HepG2 (cell line): ENCODE results near the gene ERP27. TPM values are rescaled to one million over a fixed set of nuclear protein-coding genes. Genes with fewer than 3 reads are reported as not detected.

Source experiments
- ATAC-seq: fragments of 200-7000 bp; cut with Tn5 transposase; 3 replicates; pipeline ENCODE4 v1.9.1; 2020; ENCODE audit warnings: mild to moderate bottlenecking, moderate library complexity
- BruUV-seq: library from RNA; stranded (reverse); fragments of 400-500 nt; replicated peaks from 2 replicates; lab custom pipeline; 2021; lab: Mats Ljungman, UMichigan
- CTCF ChIA-PET: fragments of 300-600 bp; formaldehyde crosslinking; extraction: SDS; loops from one replicate; lab custom pipeline; 2021; ENCODE audit warnings: low total read pairs, inconsistent platforms, low intra/inter-chr PET ratio; lab: Yijun Ruan, JAX
- POLR2A ChIA-PET: fragments of 350-600 bp; sonication (Branson Sonifier 250); formaldehyde crosslinking; loops from one replicate; lab custom pipeline; 2020; ENCODE audit warnings: antibody characterized with exemption, inconsistent platforms; lab: Yijun Ruan, JAX
- DNase-seq: peaks from one replicate; pipeline ENCODE4 v3.0.0-alpha.2; 2015; ENCODE audit warnings: low spot score
- FAIRE-seq: peaks from 3 replicates; lab custom pipeline; 2011; peaks lifted over from hg19 to GRCh38; lab: Jason Lieb, UNC
- H2AFZ ChIP-seq: one replicate; pipeline ENCODE4 v1.6.1; 2011; ENCODE audit warnings: low read length, inconsistent platforms
- H3K27ac ChIP-seq: fragments of 300-600 bp; 3 replicates; pipeline ENCODE4 v1.8.0; 2011; ENCODE audit warnings: mixed run types, mild to moderate bottlenecking, mixed read lengths, low read length, inconsistent platforms; ENCODE audit not compliant: insufficient read depth; ENCODE audit errors: extremely low read length
- H3K27me3 ChIP-seq, 2 experiments: fragments of 200-600 bp in 1 of 2; 2 replicates in 1 of 2; 3 replicates in 1 of 2; pipeline versions ENCODE4 v1.6.0 to v1.8.0; 2011; ENCODE audit warnings: low read length in 2 of 2, mild to moderate bottlenecking in 2 of 2, moderate library complexity in 2 of 2, inconsistent platforms in 1 of 2; ENCODE audit not compliant: insufficient read depth in 2 of 2, control insufficient read depth in 1 of 2
- H3K36me3 ChIP-seq, 2 experiments: fragments of 200-600 bp in 1 of 2; replicated peaks in 1 of 2; 2 replicates in 1 of 2; 3 replicates in 1 of 2; pipeline versions ENCODE4 v1.5.1 to v1.8.0; 2011; ENCODE audit warnings: low read length in 2 of 2, inconsistent platforms in 1 of 2; ENCODE audit not compliant: insufficient read depth in 2 of 2, control insufficient read depth in 1 of 2
- H3K4me1 ChIP-seq: 2 replicates; pipeline ENCODE4 v1.5.1; 2012; ENCODE audit warnings: low read length, inconsistent platforms; ENCODE audit not compliant: insufficient read depth
- H3K4me2 ChIP-seq: 2 replicates; pipeline ENCODE4 v1.6.0; 2011; ENCODE audit warnings: low read depth, low read length, inconsistent platforms
- H3K4me3 ChIP-seq, 3 experiments: fragments of 200-600 bp in 1 of 3; sonication (generic), shearing (Covaris generic) in 1 of 3; replicated peaks in 1 of 3; 2 replicates each; pipeline ENCODE4 v1.5.1; 2011 to 2016; ENCODE audit warnings: low read length in 3 of 3, inconsistent platforms in 2 of 3, low read depth in 2 of 3, mild to moderate bottlenecking in 2 of 3, control low read depth in 1 of 3, mixed read lengths in 1 of 3; ENCODE audit not compliant: insufficient read depth in 1 of 3
- H3K79me2 ChIP-seq: one replicate; pipeline ENCODE4 v1.6.1; 2011; ENCODE audit warnings: low read length, inconsistent platforms; ENCODE audit not compliant: insufficient read depth
- H3K9ac ChIP-seq: 2 replicates; pipeline ENCODE4 v1.6.0; 2011; ENCODE audit warnings: mild to moderate bottlenecking, low read depth, low read length, inconsistent platforms; ENCODE audit not compliant: insufficient read depth
- H3K9me3 ChIP-seq: 2 replicates; pipeline ENCODE4 v1.5.1; 2012; ENCODE audit warnings: mild to moderate bottlenecking, low read length
- H4K20me1 ChIP-seq: 2 replicates; pipeline ENCODE4 v1.6.0; 2011; ENCODE audit warnings: inconsistent platforms, mild to moderate bottlenecking, low read length, moderate library complexity; ENCODE audit not compliant: insufficient read depth
- CEBPZ ChIP-seq: IDR thresholded peaks from 2 replicates; pipeline ENCODE4 v1.6.1; 2012; ENCODE audit warnings: low read length, improper control_type of control experiment
- CREM ChIP-seq, 2 experiments: sonication (generic) in 1 of 2; formaldehyde crosslinking in 1 of 2; IDR thresholded peaks; 2 replicates each; pipeline versions ENCODE4 v1.4.0 to v1.6.1; 2016 to 2020; ENCODE audit warnings: antibody characterized with exemption in 1 of 2, mild to moderate bottlenecking in 1 of 2, missing genetic modification reagents in 1 of 2
- FLYWCH1 ChIP-seq: sonication (generic); formaldehyde crosslinking; IDR thresholded peaks from 2 replicates; pipeline ENCODE4 v1.8.1; 2023; ENCODE audit warnings: mild to moderate bottlenecking, missing genetic modification reagents
- GATA4 ChIP-seq: sonication (generic); IDR thresholded peaks from 2 replicates; pipeline ENCODE4 v1.6.1; 2016; ENCODE audit warnings: antibody characterized with exemption, low read depth, borderline replicate concordance
- GLI4 ChIP-seq: sonication (generic); formaldehyde crosslinking; IDR thresholded peaks from 2 replicates; pipeline ENCODE4 v1.5.1; 2020; ENCODE audit warnings: missing genetic modification reagents, mild to moderate bottlenecking, moderate library complexity, borderline replicate concordance
- MIER3 ChIP-seq: IDR thresholded peaks from 2 replicates; pipeline ENCODE4 v1.6.1; 2016; ENCODE audit warnings: missing compliant biosample characterization, borderline replicate concordance
- NFRKB ChIP-seq: fragments of 450-650 bp; IDR thresholded peaks from 2 replicates; pipeline ENCODE4 v1.6.1; 2017
- XBP1 ChIP-seq: sonication (generic); formaldehyde crosslinking; IDR thresholded peaks from 2 replicates; pipeline ENCODE4 v1.5.0; 2020; ENCODE audit warnings: missing genetic modification reagents
- XRCC5 ChIP-seq: fragments of 200-400 bp; formaldehyde crosslinking; optimal IDR thresholded peaks from 2 replicates; pipeline ENCODE3; 2017; ENCODE audit warnings: mild to moderate bottlenecking, low read length
- ZFX ChIP-seq: sonication (generic); formaldehyde crosslinking; IDR thresholded peaks from 2 replicates; pipeline ENCODE4 v1.4.0; 2020; ENCODE audit warnings: mild to moderate bottlenecking, low read depth, missing genetic modification reagents, moderate library complexity
- ZNF446 ChIP-seq: sonication (generic); formaldehyde crosslinking; IDR thresholded peaks from 2 replicates; pipeline ENCODE4 v1.5.0; 2020; ENCODE audit warnings: mild to moderate bottlenecking, missing genetic modification reagents
- ZNF569 ChIP-seq: sonication (generic); formaldehyde crosslinking; IDR thresholded peaks from 2 replicates; pipeline ENCODE4 v1.5.0; 2020; ENCODE audit warnings: mild to moderate bottlenecking, missing genetic modification reagents, moderate library complexity, borderline replicate concordance
- ZNF652 ChIP-seq: IDR thresholded peaks from 2 replicates; pipeline ENCODE4 v1.6.1; 2016; ENCODE audit warnings: low read depth, borderline replicate concordance
- ZNF788 ChIP-seq: sonication (generic); formaldehyde crosslinking; IDR thresholded peaks from 2 replicates; pipeline ENCODE4 v1.5.0; 2020; ENCODE audit warnings: mild to moderate bottlenecking, missing genetic modification reagents, borderline replicate concordance
- WGBS: methylation state at CpG from one replicate; pipeline ENCODE4 v1.1.6; 2017; ENCODE audit warnings: low lambda C conversion rate; 5-methylcytosine and 5-hydroxymethylcytosine counted together
- in situ Hi-C: cut with HindIII; loops from 2 replicates; pipeline ENCODE4 v1.10.0; 2017; ENCODE audit warnings: low pct_unique_long_range_greater_than_20kb; ENCODE audit not compliant: extremely low pct_ligation_motif_present
- intact Hi-C: fragments of 100-400 bp; cut with micrococcal nuclease; formaldehyde crosslinking; loops from one replicate; pipeline ENCODE4 v1.10.0; 2022; ENCODE audit not compliant: unreplicated experiment
- polyA plus RNA-seq, 8 experiments: library from polyadenylated mRNA; depleted of rRNA in 3 of 8; stranded (reverse) in 7 of 8; unstranded in 1 of 8; fragments of >200 nt; fragmentation: Illumina TruSeq in 4 of 8; extraction: Trizol in 4 of 8; gene quantifications; 2 replicates each; pipeline versions ENCODE4 v1.2.1 to v1.2.3, GENCODE V29; 2011 to 2016; ENCODE audit warnings: low read depth in 4 of 8, missing spikeins in 1 of 8, mixed read lengths in 1 of 8; ENCODE audit not compliant: insufficient read depth in 1 of 8
- total RNA-seq, 5 experiments: library from RNA; depleted of rRNA; stranded (reverse); fragments of >200 nt; fragmentation: Illumina TruSeq; extraction: Trizol; gene quantifications; 2 replicates each; pipeline ENCODE4 v1.2.3, GENCODE V29; 2016; ENCODE audit warnings: low read depth in 1 of 5
- TF ChIP-seq, protein P1 (sequence below): sonication (generic); formaldehyde crosslinking; IDR thresholded peaks from 2 replicates; pipeline ENCODE4 v1.4.0; 2020; ENCODE audit warnings: missing genetic modification reagents
- TF ChIP-seq, protein P2 (sequence below): sonication (generic); formaldehyde crosslinking; IDR thresholded peaks from 2 replicates; pipeline ENCODE4 v1.4.0; 2020; ENCODE audit warnings: mild to moderate bottlenecking, missing genetic modification reagents

ERP27 gene
- total and polyA plus RNA-seq, 2 of the 13 experiments (the other 11 are each of a cell fraction or from before 2014, with no cell fraction given) = 1.8 to 6.6 TPM

- no peaks in the 10 kb centered on the region for H3K79me2 ChIP-seq
- H3K9me3 ChIP-seq = no peaks in the 10 kb centered on the region
- no peak overlapping the region for H2AFZ ChIP-seq
- no peak overlapping the region for H3K4me3 ChIP-seq
- H3K27me3 ChIP-seq = no peaks in the 10 kb centered on the region
- H3K4me2 ChIP-seq = no peak overlapping the region
- ChIA-PET POLR2A (no interaction called here), CTCF (no interaction called here)
- H3K9ac ChIP-seq = no peak overlapping the region
- ATAC-seq (no peak), DNase-seq (no peak), FAIRE-seq (no peak)
- WGBS = 76% methylated on average over 2 of the region's 2 CpGs
- in situ Hi-C loops (no loop called here), intact Hi-C loops (no loop called here)
- no peaks in the 10 kb centered on the region for H3K4me1 ChIP-seq
- no TSS peak for BruUV-seq
- no peak for TF ChIP-seq ZNF446 (CRISPR knock-in tag)
- TF ChIP-seq, protein P1, sequence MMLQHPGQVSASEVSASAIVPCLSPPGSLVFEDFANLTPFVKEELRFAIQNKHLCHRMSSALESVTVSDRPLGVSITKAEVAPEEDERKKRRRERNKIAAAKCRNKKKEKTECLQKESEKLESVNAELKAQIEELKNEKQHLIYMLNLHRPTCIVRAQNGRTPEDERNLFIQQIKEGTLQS (CRISPR knock-in tag) = no peak
- TF ChIP-seq, protein P2, sequence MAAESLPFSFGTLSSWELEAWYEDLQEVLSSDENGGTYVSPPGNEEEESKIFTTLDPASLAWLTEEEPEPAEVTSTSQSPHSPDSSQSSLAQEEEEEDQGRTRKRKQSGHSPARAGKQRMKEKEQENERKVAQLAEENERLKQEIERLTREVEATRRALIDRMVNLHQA (CRISPR knock-in tag) = no peak
- no peaks in the 10 kb centered on the region for H4K20me1 ChIP-seq
- H3K36me3 ChIP-seq = no peaks in the 10 kb centered on the region
- no peak overlapping the region for H3K27ac ChIP-seq
Observed at GRCh38 chr12:14923944-14924343, 14.4 kb downstream of the ERP27 start.

DNA sequence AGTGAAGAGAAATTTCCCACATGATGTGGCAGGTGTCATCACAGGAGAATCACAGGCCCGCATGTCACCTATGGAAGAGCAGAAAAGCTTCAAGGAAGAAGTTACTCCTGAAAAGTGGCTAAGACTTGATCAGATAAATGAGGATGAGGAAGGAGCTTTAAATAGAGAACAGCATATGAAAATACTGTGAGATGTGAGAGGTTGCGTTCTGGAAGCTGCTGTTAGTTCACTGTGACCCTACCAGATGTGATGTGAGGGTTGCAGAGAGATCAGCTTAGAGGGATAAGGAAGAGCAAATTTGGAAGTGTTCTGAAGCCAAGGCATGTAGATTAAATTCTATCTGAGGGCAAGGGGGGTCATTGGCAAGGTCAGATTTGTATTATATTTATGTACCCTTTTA is 17.1 kb downstream of the ERP27 start:
- no TSS peak for BruUV-seq
- H3K79me2 ChIP-seq = no peaks in the 10 kb centered on the region
- ATAC-seq = no peak
- H3K36me3 ChIP-seq = no peaks in the 10 kb centered on the region
- H3K9me3 ChIP-seq = no peaks in the 10 kb centered on the region
- intact Hi-C loops = no loop called here
- no peaks in the 10 kb centered on the region for H3K27me3 ChIP-seq
- H2AFZ ChIP-seq = no peak overlapping the region
- in situ Hi-C loops = no loop called here
- no peaks in the 10 kb centered on the region for H3K4me1 ChIP-seq
- H3K27ac ChIP-seq = no peak overlapping the region
- no peak for DNase-seq
- ChIA-PET POLR2A (no interaction called here), CTCF (no interaction called here)
- no peaks in the 10 kb centered on the region for H4K20me1 ChIP-seq
- FAIRE-seq = no peak
- TF ChIP-seq CEBPZ (no peak), ZNF446 (CRISPR knock-in tag) (no peak), MIER3 (CRISPR knock-in tag) (no peak), GLI4 (CRISPR knock-in tag) (no peak), XBP1 (CRISPR knock-in tag) (no peak), ZFX (CRISPR knock-in tag) (no peak), GATA4 (no peak), ZNF652 (CRISPR knock-in tag) (no peak), CREM (IDR thresholded peaks at IDR 0.05) (no peak), CREM (CRISPR knock-in tag; IDR thresholded peaks at IDR 0.05) (no peak), ZNF788 (no peak), XRCC5 (no peak), FLYWCH1 (CRISPR knock-in tag) (no peak), ZNF569 (CRISPR knock-in tag) (no peak), NFRKB (no peak)
- H3K9ac ChIP-seq = no peak overlapping the region
- WGBS = 85% methylated on average over 2 of the region's 2 CpGs
- no peak overlapping the region for H3K4me3 ChIP-seq
- H3K4me2 ChIP-seq = no peak overlapping the region
